ENCODE results near the gene LUC7L. TPM values are rescaled to one million over a fixed set of nuclear protein-coding genes. Genes with fewer than 3 reads are reported as not detected.
"Not testable (repeated sequence)": the region's sequence is repeated elsewhere in the genome, so short reads cannot be mapped to it uniquely, and the experiment has no call there.

LUC7L gene
- total RNA-seq, 1 donor from 2014 or later: 53.0 TPM

- Histone ChIP-seq H3K27me3 (no peaks in the 10 kb centered on the region), H3K4me1 (peaks cover 8 to 17% of the 10 kb centered on the region in 2 donors), H3K27ac (no peak overlapping the region), H3K4me3 (no peak overlapping the region), H3K36me3 (peaks cover 14 to 15% of the 10 kb centered on the region in 2 donors), H3K9me3 (no peaks in the 10 kb centered on the region)
- DNase-seq (ENCODE audit: low spot score in 2 of 2): no peak
- intact Hi-C loops (cut with DNase I): loop anchor here (5.0 kb wide), 2 partner anchors 296 to 356 kb away; partner anchors contain the start of gene CAPN15
- TF ChIP-seq CTCF (IDR thresholded peaks at IDR 0.05): no peak
Observed at GRCh38 chr16:230949-231348, 1.7 kb upstream of the LUC7L start.

DNA sequence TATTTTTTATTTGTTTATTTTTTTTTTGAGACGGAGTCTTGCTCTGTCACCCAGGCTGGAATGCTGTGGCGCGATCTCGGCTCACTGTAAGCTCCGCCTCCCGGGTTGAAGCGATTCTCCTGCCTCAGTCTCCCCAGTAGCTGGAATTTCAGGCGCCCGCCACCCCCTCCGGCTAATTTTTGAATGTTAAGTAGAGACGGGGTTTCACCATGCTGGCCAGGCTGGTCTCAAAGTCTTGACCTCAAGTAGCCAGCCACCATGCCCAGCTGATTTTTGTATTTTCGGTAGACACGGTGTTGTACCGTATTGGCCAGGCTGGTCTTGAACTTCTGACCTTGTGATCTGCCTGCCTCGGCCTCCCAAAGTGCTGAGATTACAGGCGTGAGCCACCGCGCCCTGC is 1.1 kb upstream of the LUC7L start:
- DNase-seq (ENCODE audit: low spot score in 2 of 2); H3K27me3 ChIP-seq: not testable (repeated sequence)

DNA sequence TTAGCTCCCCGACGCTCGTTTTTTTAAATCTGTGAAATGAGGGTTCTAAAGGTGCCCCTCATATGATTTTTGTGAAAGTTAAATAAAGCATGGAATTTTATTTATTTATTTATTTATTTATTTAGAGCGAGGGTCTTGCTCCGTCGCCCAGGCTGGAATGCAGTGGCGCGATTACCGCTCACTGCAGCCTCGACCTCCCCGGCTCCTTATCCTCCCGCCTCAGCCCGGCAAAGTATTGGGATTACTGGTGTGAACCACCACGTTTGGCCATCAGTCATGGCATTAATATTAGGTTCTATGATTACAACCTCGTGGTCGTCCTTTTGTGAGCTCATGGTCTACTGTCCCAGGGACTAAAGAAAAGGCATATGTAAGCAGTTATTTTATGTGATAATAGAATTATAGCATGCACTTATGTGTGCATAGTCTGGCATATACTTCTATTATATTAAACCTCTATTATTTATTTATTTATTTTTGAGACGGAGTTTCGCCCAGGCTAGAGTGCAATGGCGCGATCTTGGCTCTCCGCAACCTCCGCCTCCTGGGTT is 557 bp upstream of the LUC7L start:
- Histone ChIP-seq H3K4me3 (peak overlapping the region; percentile 87), H3K9me3 (no peaks in the 10 kb centered on the region), H3K4me1 (peaks cover 2 to 13% of the 10 kb centered on the region in 2 donors), H3K27me3 (no peaks in the 10 kb centered on the region), H3K36me3 (peaks cover 18 to 23% of the 10 kb centered on the region in 2 donors), H3K27ac (peak overlapping the region; percentile 95 to 98)
- intact Hi-C loops (cut with DNase I): loop anchor here (5.0 kb wide), 2 partner anchors 297 to 357 kb away; partner anchors contain the start of gene CAPN15
- no peak for DNase-seq (ENCODE audit: low spot score in 2 of 2)
- no peak for TF ChIP-seq CTCF (IDR thresholded peaks at IDR 0.05)

More for the DNA sequence above, 1.1 kb upstream of the LUC7L start:
- not testable (repeated sequence) for H3K9me3 ChIP-seq, H3K4me3 ChIP-seq, H3K27ac ChIP-seq
- Histone ChIP-seq H3K4me1 (peaks cover 2 to 13% of the 10 kb centered on the region in 2 donors), H3K36me3 (peaks cover 18 to 20% of the 10 kb centered on the region in 2 donors)
- intact Hi-C loops (cut with DNase I): loop anchor here (5.0 kb wide), 2 partner anchors 297 to 357 kb away; partner anchors contain the start of gene CAPN15

GRCh38 chr16:228151-228851 is 948 bp downstream of the LUC7L start:
- DNase-seq (ENCODE audit: low spot score in 2 of 2): no peak
- peak overlapping the region; percentile 95 to 98 for H3K27ac ChIP-seq
- peaks cover 23 to 38% of the 10 kb centered on the region in 2 donors for H3K36me3 ChIP-seq
- H3K27me3 ChIP-seq: no peaks in the 10 kb centered on the region
- H3K4me1 ChIP-seq: peaks cover 2 to 13% of the 10 kb centered on the region in 2 donors
- H3K9me3 ChIP-seq: no peaks in the 10 kb centered on the region
- peak overlapping the region; percentile 87 for H3K4me3 ChIP-seq
- intact Hi-C loops (cut with DNase I): no loop called here
- TF ChIP-seq CTCF (IDR thresholded peaks at IDR 0.05): no peak

DNA sequence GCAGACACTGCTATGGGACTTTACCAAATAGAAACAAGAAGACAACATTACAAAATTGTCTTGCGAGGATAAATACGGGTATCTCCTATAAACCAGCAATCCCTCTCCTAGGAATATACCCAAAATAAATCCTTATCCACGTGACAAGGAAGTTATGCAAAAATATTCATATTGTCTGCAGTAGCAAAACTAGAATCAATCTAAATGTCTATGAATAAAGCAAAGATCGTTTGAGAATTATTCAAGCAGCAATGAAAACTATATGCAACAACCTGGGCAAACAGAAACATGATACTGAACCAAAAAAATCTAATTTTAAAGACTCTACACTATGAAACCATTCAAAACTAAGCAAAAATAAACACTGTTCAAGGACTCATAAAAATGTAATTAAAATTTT is 9.2 kb downstream of the LUC7L start:
- Histone ChIP-seq H3K4me1 (no peaks in the 10 kb centered on the region), H3K27ac (no peak overlapping the region), H3K36me3 (peaks cover 53 to 86% of the 10 kb centered on the region in 2 donors), H3K9me3 (no peaks in the 10 kb centered on the region), H3K27me3 (no peaks in the 10 kb centered on the region), H3K4me3 (no peak overlapping the region)
- no peak for DNase-seq (ENCODE audit: low spot score in 2 of 2)
- TF ChIP-seq CTCF (IDR thresholded peaks at IDR 0.05): no peak
- intact Hi-C loops (cut with DNase I): no loop called here

- Histone ChIP-seq H3K27me3 (no peaks in the 10 kb centered on the region), H3K36me3 (peaks cover 51 to 79% of the 10 kb centered on the region in 2 donors), H3K4me3 (no peak overlapping the region), H3K9me3 (no peaks in the 10 kb centered on the region), H3K27ac (no peak overlapping the region), H3K4me1 (no peaks in the 10 kb centered on the region)
- no peak for TF ChIP-seq CTCF (IDR thresholded peaks at IDR 0.05)
- intact Hi-C loops (cut with DNase I): no loop called here
- DNase-seq (ENCODE audit: low spot score in 2 of 2): no peak
Observed at GRCh38 chr16:212999-213398, 16.2 kb downstream of the LUC7L start.

GRCh38 chr16:211631-212180 is 17.5 kb downstream of the LUC7L start:
- H3K27ac ChIP-seq; H3K27me3 ChIP-seq; H3K9me3 ChIP-seq; DNase-seq (ENCODE audit: low spot score in 2 of 2); H3K4me1 ChIP-seq; H3K4me3 ChIP-seq; intact Hi-C loops (cut with DNase I): not testable (repeated sequence)
- H3K36me3 ChIP-seq: peaks cover 53 to 78% of the 10 kb centered on the region in 2 donors

DNA sequence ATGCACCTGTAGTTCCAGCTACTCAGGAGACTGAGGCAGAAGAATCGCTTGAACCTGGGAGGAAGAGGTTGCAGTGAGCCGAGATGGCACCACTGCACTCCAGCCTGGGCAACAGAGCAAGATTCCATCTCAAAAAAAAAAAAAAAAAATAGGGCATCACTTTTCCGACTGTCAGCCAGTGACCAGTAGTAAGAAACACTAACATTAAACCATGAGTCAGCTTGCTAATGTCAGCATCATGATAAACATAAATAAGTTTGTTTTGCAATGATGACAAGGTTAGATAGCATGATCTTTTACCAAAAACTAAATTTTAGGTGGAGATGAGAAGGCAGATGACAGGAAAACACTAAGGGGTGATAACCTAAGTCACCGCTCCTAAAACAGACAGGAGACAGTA is 19.9 kb downstream of the LUC7L start:
- intact Hi-C loops (cut with DNase I); H3K4me3 ChIP-seq; H3K4me1 ChIP-seq; DNase-seq (ENCODE audit: low spot score in 2 of 2); H3K27me3 ChIP-seq; H3K27ac ChIP-seq; H3K9me3 ChIP-seq: not testable (repeated sequence)
- peaks cover 57 to 81% of the 10 kb centered on the region in 2 donors for H3K36me3 ChIP-seq

GRCh38 chr16:204046-204445 is 25.2 kb downstream of the LUC7L start:
- H3K27me3 ChIP-seq; H3K4me1 ChIP-seq; H3K27ac ChIP-seq; DNase-seq (ENCODE audit: low spot score in 2 of 2); intact Hi-C loops (cut with DNase I); H3K9me3 ChIP-seq; H3K4me3 ChIP-seq: not testable (repeated sequence)
- H3K36me3 ChIP-seq: peaks cover 80 to 85% of the 10 kb centered on the region in 2 donors
